AG09319 (cell line): Measurements from ENCODE around the gene DNMT1.

Experiments used
- DNase-seq: peaks from one replicate; pipeline ENCODE4 v3.0.0-alpha.2; 2010; ENCODE audit warnings: low read depth; ENCODE audit errors: extremely low read depth
- CTCF ChIP-seq: IDR thresholded peaks from 2 replicates; pipeline ENCODE4 v1.5.1; 2011; ENCODE audit warnings: low read depth, mild to moderate bottlenecking, inconsistent platforms, low read length, moderate library complexity

Gene DNMT1

GRCh38 chr19:10226376-10227025, 31.7 kb upstream of the DNMT1 start:
- no peak; the same call in 1 of the 2 replicates for TF ChIP-seq CTCF
- peak; percentile 91 for DNase-seq

- DNase-seq, result no peak
- no peak for TF ChIP-seq CTCF
Observed at GRCh38 chr19:10226021-10226375, 31.2 kb upstream of the DNMT1 start.

GRCh38 chr19:10224337-10224736, 29.6 kb upstream of the DNMT1 start:
- no peak for TF ChIP-seq CTCF
- no peak for DNase-seq

- TF ChIP-seq CTCF, result no peak
- DNase-seq, result no peak
Observed at GRCh38 chr19:10223488-10224213, 28.9 kb upstream of the DNMT1 start.

- no peak for TF ChIP-seq CTCF
- no peak for DNase-seq
Observed at GRCh38 chr19:10222201-10222890, 27.6 kb upstream of the DNMT1 start.

GRCh38 chr19:10220695-10221094, 25.9 kb upstream of the DNMT1 start:
- no peak for TF ChIP-seq CTCF
- no peak for DNase-seq

- DNase-seq, result no peak
Observed at GRCh38 chr19:10219678-10220077, 24.9 kb upstream of the DNMT1 start.

More at GRCh38 chr19:10219678-10220077, 24.9 kb upstream of the DNMT1 start:
- TF ChIP-seq CTCF, result peak; percentile 54
